Activated CD4-positive, CD25-positive, alpha-beta regulatory T cell (primary cell): Measurements from ENCODE around the gene LZTS2.
A peak's percentile ranks its signal among the peaks of the same experiment; 100 is the strongest.

Experiments used
- DNase-seq, 4 experiments: peaks; one replicate each; lab custom pipeline; 2025; lab: John Stamatoyannopoulos, UW

The LZTS2 gene

DNA sequence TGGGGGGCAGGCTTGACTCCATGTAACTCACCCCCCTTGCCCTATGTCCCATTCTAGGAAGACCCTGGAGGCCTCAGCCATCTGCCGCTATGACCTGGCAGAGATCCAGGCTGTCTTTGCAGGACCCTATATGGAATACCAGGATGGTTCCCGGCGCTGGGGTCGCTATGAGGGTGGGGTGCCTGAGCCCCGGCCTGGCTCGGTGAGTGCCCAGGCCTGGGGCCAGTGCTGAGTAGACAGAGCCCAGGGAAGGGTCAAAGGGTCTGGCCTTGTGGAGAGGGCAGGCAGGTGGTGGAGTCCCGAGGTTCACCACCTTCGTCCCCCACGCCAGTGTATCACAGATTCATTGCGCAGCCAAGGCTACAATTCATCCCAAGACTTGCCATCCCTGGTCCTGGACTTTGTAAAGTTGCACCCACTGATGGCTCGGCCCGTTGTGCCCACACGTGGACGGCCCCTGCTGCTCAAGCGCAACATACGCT is 19.8 kb upstream of the LZTS2 start:
- no peak for DNase-seq

- DNase-seq, result no peak
Measured at GRCh38 chr10:100980311-100980710, 19.3 kb upstream of the LZTS2 start.

DNA sequence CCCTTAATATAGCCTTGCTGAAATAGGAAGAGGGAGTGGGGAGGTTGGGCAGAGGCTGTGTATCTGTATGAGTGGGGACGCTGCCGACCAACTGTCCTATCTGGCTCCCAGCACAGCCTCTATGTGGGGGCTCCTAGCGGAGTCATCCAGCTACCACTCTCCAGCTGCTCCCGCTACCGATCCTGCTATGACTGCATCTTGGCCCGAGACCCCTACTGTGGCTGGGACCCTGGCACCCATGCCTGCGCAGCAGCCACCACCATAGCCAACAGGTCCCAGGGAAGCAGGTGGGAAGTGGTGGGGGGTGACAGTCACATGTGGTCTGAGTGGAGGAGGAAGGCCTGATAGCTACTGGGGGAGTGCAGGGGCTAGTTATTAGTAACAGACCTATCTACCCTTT is 18.9 kb upstream of the LZTS2 start:
- DNase-seq, result no peak

GRCh38 chr10:100981178-100981772 is 18.3 kb upstream of the LZTS2 start:
- no peak for DNase-seq

- no peak for DNase-seq
Measured at GRCh38 chr10:100982916-100983830, 16.4 kb upstream of the LZTS2 start.

- no peak for DNase-seq
Measured at GRCh38 chr10:100983868-100984671, 15.5 kb upstream of the LZTS2 start.

DNA sequence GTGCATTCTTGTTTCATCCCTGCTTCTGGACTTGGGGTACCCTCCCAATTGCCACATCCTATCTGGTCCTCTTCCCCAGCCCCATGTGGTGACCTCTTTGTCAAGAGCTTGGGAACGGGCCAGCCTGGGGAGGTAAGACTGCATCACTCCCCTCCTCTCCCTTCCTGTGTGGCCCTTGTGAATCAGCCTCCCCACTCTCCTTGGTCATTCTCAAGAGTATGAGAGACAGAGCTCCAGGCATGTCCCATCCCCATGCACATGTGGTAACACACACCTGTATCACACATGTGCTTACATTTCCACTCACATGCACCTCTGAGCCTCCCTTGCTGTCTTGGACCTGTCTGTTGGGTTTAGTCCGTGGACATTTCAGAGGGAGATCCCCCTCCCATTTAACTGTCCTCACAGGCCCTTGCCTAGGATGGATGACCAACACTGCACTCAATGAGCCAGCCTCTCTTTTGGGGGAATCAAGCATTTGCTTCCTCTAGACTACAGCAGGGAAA is 14.9 kb upstream of the LZTS2 start:
- DNase-seq, result no peak

DNA sequence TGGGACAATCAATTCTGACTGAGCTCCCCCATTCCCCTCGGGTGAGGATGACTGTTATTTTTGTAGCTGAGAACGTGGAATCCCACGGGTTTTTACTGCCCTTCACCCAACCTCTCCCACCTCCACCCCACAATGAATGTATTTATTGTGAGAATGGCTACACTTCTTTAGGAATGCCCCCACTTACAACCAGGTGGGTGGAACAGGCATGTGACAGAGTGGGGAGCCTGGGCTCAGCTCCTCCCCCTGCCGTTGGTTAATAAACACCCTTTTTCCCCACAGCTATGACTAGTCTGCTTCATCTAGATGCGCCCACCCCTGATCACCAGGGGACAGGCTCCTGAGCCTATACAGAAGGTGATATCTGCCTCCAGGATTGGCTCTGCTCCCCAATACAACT is 14.3 kb upstream of the LZTS2 start:
- no peak for DNase-seq

DNA sequence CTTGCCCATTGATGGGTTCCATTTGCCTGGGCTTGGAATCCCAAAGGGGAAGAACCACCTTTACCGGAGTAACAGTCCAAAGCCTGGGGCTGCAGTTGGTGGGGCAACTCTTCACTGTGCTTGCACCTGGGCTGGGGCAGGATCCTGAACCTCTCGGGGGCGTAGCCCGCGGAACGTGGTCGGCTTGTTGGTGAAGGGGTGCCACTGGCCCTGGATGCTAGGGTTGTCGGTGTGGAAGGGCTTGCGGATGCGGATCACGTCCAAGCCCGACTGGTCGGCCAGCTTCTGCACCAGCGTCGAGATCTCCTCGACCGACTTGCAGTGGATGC is 13.0 kb upstream of the LZTS2 start:
- DNase-seq, result no peak

GRCh38 chr10:100986952-100987684 is 12.5 kb upstream of the LZTS2 start, which contains the start of the genes MRPL43 and TWNK:
MRPL43 (minus strand) TSS chr10:100987497; CDS start chr10:100987443, 54 bp downstream.
TWNK (plus strand) TSS chr10:100987543; CDS start chr10:100988211, 668 bp downstream.
- peak; percentile 74 to 80 (median 77) for DNase-seq

- DNase-seq, result no peak
Measured at GRCh38 chr10:100987685-100988049, 11.9 kb upstream of the LZTS2 start.

- no peak for DNase-seq
Measured at GRCh38 chr10:100988166-100988565, 11.4 kb upstream of the LZTS2 start.

DNA sequence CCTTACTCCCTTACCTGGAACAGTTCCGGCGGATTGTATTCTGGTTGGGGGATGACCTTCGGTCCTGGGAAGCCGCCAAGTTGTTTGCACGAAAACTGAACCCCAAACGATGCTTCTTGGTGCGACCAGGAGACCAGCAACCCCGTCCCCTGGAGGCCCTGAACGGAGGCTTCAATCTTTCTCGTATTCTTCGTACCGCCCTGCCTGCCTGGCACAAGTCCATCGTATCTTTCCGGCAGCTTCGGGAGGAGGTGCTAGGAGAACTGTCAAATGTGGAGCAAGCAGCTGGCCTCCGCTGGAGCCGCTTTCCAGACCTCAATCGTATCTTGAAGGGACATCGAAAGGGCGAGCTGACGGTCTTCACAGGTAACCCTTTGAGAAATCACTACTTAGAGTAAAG is 10.5 kb upstream of the LZTS2 start:
- DNase-seq, result no peak

GRCh38 chr10:100993986-100994708 is 5.5 kb upstream of the LZTS2 start:
- no peak for DNase-seq

DNA sequence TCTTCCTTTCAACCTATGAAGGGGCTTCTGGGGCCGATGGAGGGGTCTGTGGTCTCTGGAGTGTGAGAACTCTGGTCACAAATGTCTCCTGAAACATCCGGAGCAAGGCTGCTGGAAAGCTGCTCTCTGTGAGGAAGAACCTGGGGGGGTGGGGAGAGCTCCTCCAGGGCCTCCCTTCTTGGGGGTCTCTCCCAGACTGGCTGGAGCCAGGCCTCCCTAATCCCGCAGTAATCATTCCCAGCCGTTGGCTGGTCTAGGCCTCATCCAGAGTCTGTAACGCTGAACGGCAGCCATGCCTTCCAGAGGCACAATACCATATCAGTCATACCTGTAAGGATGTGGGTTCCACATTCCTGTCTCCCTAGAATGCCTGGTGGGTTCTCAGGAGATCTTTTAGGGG is 4.4 kb upstream of the LZTS2 start:
- DNase-seq, result no peak

- peak in 1 of 4 experiments; percentile 38 for DNase-seq
Measured at GRCh38 chr10:100996678-100997359, 2.8 kb upstream of the LZTS2 start.

- peak; percentile 50 to 65 (median 55) for DNase-seq
Measured at GRCh38 chr10:100997360-100998182, 2.0 kb upstream of the LZTS2 start.

GRCh38 chr10:100998183-100998990 is 1.2 kb upstream of the LZTS2 start:
- peak; percentile 23 to 53 (median 46) for DNase-seq
